ENCODE data around the gene LGALS3BP. TPM values are rescaled to one million over a fixed set of nuclear protein-coding genes. Genes with fewer than 3 reads are reported as not detected.

LGALS3BP gene
- total and polyA plus RNA-seq, 2 of the 4 experiments (the other 2 are of a cell fraction), result 33.7 to 273 TPM

DNA sequence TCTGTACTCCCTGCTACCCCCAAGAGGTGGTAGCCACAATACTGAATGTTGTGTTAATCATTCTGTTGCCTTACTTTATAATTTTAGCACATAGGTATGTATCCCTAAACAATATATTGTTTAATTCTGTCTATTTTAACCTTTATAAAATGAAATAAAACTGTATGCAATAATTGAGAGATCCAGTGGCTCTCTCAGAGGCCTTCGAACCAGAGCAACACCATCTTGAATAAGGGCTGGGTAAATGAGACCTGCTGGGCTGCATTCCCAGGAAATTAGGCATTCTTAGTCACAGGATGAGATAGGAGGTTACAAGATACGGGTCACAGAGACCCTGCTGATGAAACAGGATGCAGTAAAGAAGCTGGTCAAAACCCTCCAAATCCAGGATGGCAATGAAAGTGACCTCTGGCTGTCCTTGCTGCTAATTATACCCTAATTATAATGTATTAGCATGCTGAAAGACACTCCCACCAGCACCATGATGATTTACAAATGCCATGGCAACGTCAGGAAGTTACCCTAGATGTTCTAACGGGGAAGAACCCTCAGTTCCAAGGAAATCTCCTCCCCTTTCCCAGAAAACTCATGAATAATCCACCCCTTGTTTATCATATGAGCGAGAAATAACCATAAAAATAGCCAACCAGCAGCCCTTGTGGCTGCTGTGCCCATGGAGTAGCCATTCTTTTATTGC, 31.9 kb upstream of the LGALS3BP start:
- ChIA-PET POLR2A (ENCODE audit: unreplicated experiment) (no interaction called here), CTCF (no interaction called here)
- no peaks in the 10 kb centered on the region for H3K27me3 ChIP-seq (ENCODE audit: control insufficient read depth, insufficient read depth, low read length)
- peak overlapping the region; percentile 79 for H3K4ac ChIP-seq (ENCODE audit: low read depth, low read length)
- H3K36me3 ChIP-seq (ENCODE audit: control insufficient read depth, insufficient read depth, low read length), result peaks cover 9% of the 10 kb centered on the region
- peaks cover 16% of the 10 kb centered on the region for H3K4me1 ChIP-seq (ENCODE audit: control insufficient read depth, insufficient read depth, low read length)
- peak overlapping the region; percentile 77 for H2BK5ac ChIP-seq (ENCODE audit: low read depth, low read length, poor library complexity, severe bottlenecking)
- 0 out of 2 replicates have a peak overlapping the region, but pooled peaks have one; percentile 13 for H2AK5ac ChIP-seq (ENCODE audit: low read depth, low read length)
- H4K8ac ChIP-seq (ENCODE audit: low read depth in 2 of 2, low read length in 2 of 2), result peak overlapping the region; percentile 15 to 92; a peak in 2 of 4 replicates
- H3K79me1 ChIP-seq (ENCODE audit: low read depth in 1 of 2, low read length in 2 of 2), result peaks cover 9 to 35% of the 10 kb centered on the region in 2 experiments; a peak in 3 of 4 replicates
- H3K14ac ChIP-seq (replicated peaks; ENCODE audit: low read depth, low read length), result peak overlapping the region; percentile 82; the same call in 1 of the 2 replicates
- peak overlapping the region; percentile 81 for H2AFZ ChIP-seq (replicated peaks; ENCODE audit: low read length, poor library complexity)
- intact Hi-C loops (cut with micrococcal nuclease) (no loop called here), in situ Hi-C loops (cut with MboI; ENCODE audit: low sequenced_read_pairs) (loop anchor here (10.0 kb wide), 1 partner anchor 383 kb away; no protein-coding TSS in a partner anchor), dilution Hi-C loops (cut with HindIII; ENCODE audit: low sequenced_read_pairs, unreplicated experiment) (no loop called here)
- peak overlapping the region; percentile 21; the same call in 1 of the 2 replicates for H4K91ac ChIP-seq (ENCODE audit: insufficient read depth, low read depth, low read length)
- peak overlapping the region; percentile 77; the same call in 1 of the 2 replicates for H2BK20ac ChIP-seq (ENCODE audit: low read depth, low read length)
- no peak overlapping the region for H3K4me3 ChIP-seq (ENCODE audit: insufficient read depth, low read depth, low read length)
- no peak for ATAC-seq (ENCODE audit: low read depth)
- peak overlapping the region; percentile 5; the same call in 1 of the 3 replicates for H2BK15ac ChIP-seq (ENCODE audit: low read depth, low read length)
- H3K56ac ChIP-seq (ENCODE audit: extremely low read depth, insufficient read depth, low read length), result no peak overlapping the region
- no peak overlapping the region for H3K4me2 ChIP-seq (ENCODE audit: low read depth, low read length)
- WGBS, 2 experiments (ENCODE audit: extremely low coverage in 2 of 2, insufficient read length in 1 of 2), result 63% methylated on average over 1 of the region's 5 CpGs; no CpG with 5 or more reads in 1 of the 2 experiments
- no peak overlapping the region for H3K9ac ChIP-seq (ENCODE audit: low read depth, low read length)
- peak overlapping the region; percentile 56; the same call in 1 of the 2 replicates for H3K23ac ChIP-seq (ENCODE audit: low read depth, low read length)
- peak overlapping the region; percentile 26; the same call in 1 of the 2 replicates for H4K5ac ChIP-seq (ENCODE audit: low read depth, low read length)
- no TSS peak for BruUV-seq (replicated peaks)
- peak; percentile 85 for DNase-seq
- peak; percentile 74; the same call in 1 of the 2 replicates for TF ChIP-seq CEBPB (IDR thresholded peaks at IDR 0.05; ENCODE audit: low read depth, low read length)
- TF ChIP-seq FOS (IDR thresholded peaks at IDR 0.05; ENCODE audit: low read depth, low read length), result no peak
- peak overlapping the region; percentile 86; the same call in 1 of the 2 replicates for H2BK120ac ChIP-seq (ENCODE audit: low read depth, low read length)
- peaks cover 24% of the 10 kb centered on the region for H4K20me1 ChIP-seq (ENCODE audit: insufficient read depth, low read length)
- peaks cover 20% of the 10 kb centered on the region for H3K9me1 ChIP-seq (ENCODE audit: insufficient read depth, low read length)
- peak overlapping the region; percentile 9; the same call in 1 of the 2 replicates for H3K18ac ChIP-seq (ENCODE audit: low read depth, low read length)
- H3K27ac ChIP-seq (ENCODE audit: insufficient read depth, low read length), result no peak overlapping the region
- H3K9me3 ChIP-seq (ENCODE audit: control insufficient read depth, insufficient read depth, low read length), result no peaks in the 10 kb centered on the region
- peak overlapping the region; percentile 83 for H2AK9ac ChIP-seq (replicated peaks; ENCODE audit: low read depth, low read length, poor library complexity)
